Cardiac muscle cell (in vitro differentiated cells and primary cell): ENCODE measurements around the gene KCNH5. TPM values are rescaled to one million over a fixed set of nuclear protein-coding genes. Genes with fewer than 3 reads are reported as not detected.

Experiments used
- DNase-seq, 2 donors: peaks; one replicate each; pipeline versions ENCODE4 v3.0.0 to v3.0.0-alpha.2; 2010 to 2017; ENCODE audit warnings: low read depth in 1 of 2, low spot score in 1 of 2
- H3K27ac ChIP-seq: fragments of 200-600 bp; sonication (generic); 2 replicates; pipeline ENCODE4 v1.5.1; 2016
- H3K27me3 ChIP-seq: fragments of 200-600 bp; sonication (generic); 2 replicates; pipeline ENCODE4 v1.6.0; 2016; ENCODE audit warnings: control low read depth
- H3K36me3 ChIP-seq: fragments of 200-600 bp; sonication (generic); 2 replicates; pipeline ENCODE4 v1.5.1; 2016; ENCODE audit warnings: control low read depth
- H3K4me1 ChIP-seq: fragments of 200-600 bp; sonication (generic); 2 replicates; pipeline ENCODE4 v1.8.1; 2017; ENCODE audit warnings: low read depth, mild to moderate bottlenecking, mixed run types
- H3K4me3 ChIP-seq: fragments of 200-600 bp; sonication (generic); 2 replicates; pipeline ENCODE4 v1.5.1; 2016; ENCODE audit warnings: mild to moderate bottlenecking
- H3K9me3 ChIP-seq: fragments of 200-600 bp; sonication (generic); 2 replicates; pipeline ENCODE4 v1.5.1; 2017; ENCODE audit warnings: low read depth, mild to moderate bottlenecking, control low read depth
- CTCF ChIP-seq: IDR thresholded peaks from 2 replicates; pipeline ENCODE4 v1.5.1; 2012; ENCODE audit warnings: low read depth, mild to moderate bottlenecking, low read length
- polyA plus RNA-seq: library from polyadenylated mRNA; unstranded; fragments of >200 nt; fragmentation: Nextera tagmentation; extraction: Ambion mirVana; gene quantifications from 2 replicates; pipeline ENCODE4 v1.2.1, GENCODE V29; 2016
- total RNA-seq: library from RNA; depleted of rRNA; stranded (reverse); fragments of >200 nt; gene quantifications from 2 replicates; pipeline ENCODE4 v1.2.3, GENCODE V29; 2016

The KCNH5 gene
- total and polyA plus RNA-seq, 2 experiments from 2014 or later: 0.06 TPM; not detected in 1

DNA sequence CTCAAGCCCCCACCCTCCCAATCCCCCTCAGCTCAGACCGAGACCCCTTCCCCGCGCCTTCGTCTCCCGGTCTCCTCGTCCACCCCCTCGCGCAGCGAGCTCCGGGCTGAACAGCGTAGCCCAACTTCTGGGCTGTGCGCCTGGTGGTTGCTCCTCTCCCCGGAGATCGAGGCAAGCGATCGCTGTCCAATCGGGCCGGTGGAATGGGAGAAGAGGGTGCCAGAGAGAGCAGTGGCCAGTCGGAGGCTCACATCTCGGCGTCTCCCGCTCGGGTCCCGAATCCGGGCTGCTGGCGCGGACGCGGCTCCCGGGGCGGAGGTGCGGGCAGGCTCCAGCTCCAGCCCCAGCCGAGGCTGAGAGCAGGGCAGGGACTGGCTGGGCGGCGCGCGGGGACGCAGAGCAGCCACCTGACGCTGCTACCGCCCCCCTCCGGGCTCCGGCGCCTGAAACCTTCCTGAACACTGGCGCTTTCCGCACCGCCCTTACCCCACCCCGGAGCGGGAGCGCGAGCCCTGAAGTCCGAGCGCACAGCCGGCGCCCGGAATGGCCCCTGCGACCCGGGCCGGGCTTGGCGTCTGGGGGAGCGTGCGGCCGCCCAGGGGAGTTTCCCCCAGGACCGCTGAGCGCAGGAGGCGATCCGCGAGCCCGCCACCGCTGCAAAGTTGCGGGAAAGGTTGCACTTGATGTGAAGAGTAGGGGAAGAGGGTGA, 508 bp upstream of the KCNH5 start:
- peaks cover 76% of the 10 kb centered on the region for H3K27me3 ChIP-seq
- peak; percentile 36 to 68 for DNase-seq
- H3K27ac ChIP-seq: no peak overlapping the region
- no peaks in the 10 kb centered on the region for H3K4me1 ChIP-seq
- no peaks in the 10 kb centered on the region for H3K36me3 ChIP-seq
- TF ChIP-seq CTCF: no peak
- H3K4me3 ChIP-seq: peak overlapping the region; percentile 27
- H3K9me3 ChIP-seq: no peaks in the 10 kb centered on the region

GRCh38 chr14:63039866-63040265, 5.4 kb downstream of the KCNH5 start:
- Histone ChIP-seq H3K36me3 (no peaks in the 10 kb centered on the region), H3K9me3 (no peaks in the 10 kb centered on the region), H3K27me3 (peaks cover 25% of the 10 kb centered on the region), H3K4me1 (no peaks in the 10 kb centered on the region), H3K27ac (no peak overlapping the region), H3K4me3 (no peak overlapping the region)
- peak; percentile 68 for DNase-seq
- TF ChIP-seq CTCF: peak; percentile 31

- Histone ChIP-seq H3K4me1 (peaks cover 12% of the 10 kb centered on the region), H3K27ac (no peak overlapping the region), H3K9me3 (no peaks in the 10 kb centered on the region), H3K4me3 (no peak overlapping the region), H3K27me3 (no peaks in the 10 kb centered on the region), H3K36me3 (no peaks in the 10 kb centered on the region)
- no peak for DNase-seq
- no peak for TF ChIP-seq CTCF
These were observed 12.6 kb downstream of the KCNH5 start for GRCh38 chr14:63032641-63033040.

- no peak overlapping the region for H3K27ac ChIP-seq
These were observed 13.2 kb downstream of the KCNH5 start for GRCh38 chr14:63032076-63032475.

DNA sequence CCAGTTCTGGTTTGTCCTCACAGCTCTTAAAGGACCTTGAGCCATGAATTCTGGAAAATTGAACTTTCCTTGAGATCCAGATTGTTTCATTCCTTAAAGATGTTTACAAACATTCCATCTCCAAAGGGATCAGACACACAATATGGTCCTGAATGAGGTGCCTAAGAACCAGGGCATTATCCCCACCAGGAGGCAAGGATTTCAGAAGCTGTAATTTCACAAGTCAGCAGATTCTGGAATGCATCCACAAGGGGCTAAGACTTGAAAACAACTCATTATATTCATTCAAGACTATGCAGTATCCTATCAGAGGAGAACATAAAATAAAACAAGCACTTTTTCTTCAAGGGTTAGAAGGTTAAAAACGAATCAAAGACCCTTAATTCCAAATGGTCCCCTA, 15.1 kb downstream of the KCNH5 start:
- no peak for TF ChIP-seq CTCF
- DNase-seq: no peak

More at GRCh38 chr14:63032076-63032475, 13.2 kb downstream of the KCNH5 start:
- H3K36me3 ChIP-seq: no peaks in the 10 kb centered on the region
- DNase-seq: peak; percentile 50 to 64
- H3K27me3 ChIP-seq: no peaks in the 10 kb centered on the region
- H3K4me1 ChIP-seq: peaks cover 12% of the 10 kb centered on the region
- H3K4me3 ChIP-seq: no peak overlapping the region
- no peak for TF ChIP-seq CTCF
- no peaks in the 10 kb centered on the region for H3K9me3 ChIP-seq

More for the DNA sequence above, 15.1 kb downstream of the KCNH5 start:
- no peak overlapping the region for H3K27ac ChIP-seq
- H3K4me3 ChIP-seq: no peak overlapping the region
- no peaks in the 10 kb centered on the region for H3K9me3 ChIP-seq
- no peaks in the 10 kb centered on the region for H3K27me3 ChIP-seq
- H3K4me1 ChIP-seq: peaks cover 12% of the 10 kb centered on the region
- no peaks in the 10 kb centered on the region for H3K36me3 ChIP-seq
